ENCODE data around the gene LKAAEAR1.

GRCh38 chr20:64076061-64076997 lies 7.9 kb downstream of the LKAAEAR1 start:
- TF ChIP-seq CTCF (IDR thresholded peaks at IDR 0.05) (no peak), POLR2A (IDR thresholded peaks at IDR 0.05) (no peak)

Measured in body of pancreas (tissue), 4 donors.